HEK293 (cell line): ENCODE data around the gene PRPF19.

Experiments used
- CTCF ChIP-seq: fragments of 450-650 bp; formaldehyde crosslinking; IDR thresholded peaks from 2 replicates; pipeline ENCODE4 v1.5.1; 2016; ENCODE audit warnings: missing biosample characterization, missing genetic modification characterization
- GFI1B ChIP-seq: fragments of 450-650 bp; formaldehyde crosslinking; IDR thresholded peaks from 2 replicates; pipeline ENCODE4 v1.5.1; 2016; ENCODE audit warnings: missing biosample characterization, missing genetic modification characterization
- GLI4 ChIP-seq: fragments of 450-650 bp; formaldehyde crosslinking; IDR thresholded peaks from 2 replicates; pipeline ENCODE4 v1.5.1; 2016; ENCODE audit warnings: missing biosample characterization, missing genetic modification characterization
- KLF1 ChIP-seq: fragments of 450-650 bp; formaldehyde crosslinking; IDR thresholded peaks from 2 replicates; pipeline ENCODE4 v1.5.1; 2016; ENCODE audit warnings: missing biosample characterization, missing genetic modification characterization
- ZBTB7A ChIP-seq: fragments of 450-650 bp; formaldehyde crosslinking; IDR thresholded peaks from 2 replicates; pipeline ENCODE4 v1.5.1; 2016; ENCODE audit warnings: low read depth, missing biosample characterization, missing genetic modification characterization
- ZNF140 ChIP-seq: fragments of 450-650 bp; formaldehyde crosslinking; IDR thresholded peaks from 2 replicates; pipeline ENCODE4 v1.5.1; 2016; ENCODE audit warnings: missing biosample characterization, missing genetic modification characterization
- ZNF394 ChIP-seq: fragments of 450-650 bp; formaldehyde crosslinking; IDR thresholded peaks from 2 replicates; pipeline ENCODE4 v1.5.1; 2016; ENCODE audit warnings: missing biosample characterization, missing genetic modification characterization, mild to moderate bottlenecking, moderate library complexity, borderline replicate concordance
- ZNF398 ChIP-seq: fragments of 450-650 bp; formaldehyde crosslinking; IDR thresholded peaks from 2 replicates; pipeline ENCODE4 v1.5.1; 2017; ENCODE audit warnings: missing biosample characterization, missing genetic modification characterization
- ZNF561 ChIP-seq: fragments of 450-650 bp; IDR thresholded peaks from 2 replicates; pipeline ENCODE4 v1.5.1; 2018; ENCODE audit warnings: missing biosample characterization, missing genetic modification characterization, borderline replicate concordance
- ZNF768 ChIP-seq: fragments of 450-650 bp; formaldehyde crosslinking; IDR thresholded peaks from 2 replicates; pipeline ENCODE4 v1.5.1; 2018; ENCODE audit warnings: missing biosample characterization, mild to moderate bottlenecking, missing genetic modification characterization
- TF ChIP-seq, protein P1 (sequence below): fragments of 450-650 bp; formaldehyde crosslinking; conservative IDR thresholded peaks from 2 replicates; pipeline ENCODE4 v1.5.1; 2016; ENCODE audit warnings: low read depth, missing biosample characterization, missing genetic modification characterization

DNA sequence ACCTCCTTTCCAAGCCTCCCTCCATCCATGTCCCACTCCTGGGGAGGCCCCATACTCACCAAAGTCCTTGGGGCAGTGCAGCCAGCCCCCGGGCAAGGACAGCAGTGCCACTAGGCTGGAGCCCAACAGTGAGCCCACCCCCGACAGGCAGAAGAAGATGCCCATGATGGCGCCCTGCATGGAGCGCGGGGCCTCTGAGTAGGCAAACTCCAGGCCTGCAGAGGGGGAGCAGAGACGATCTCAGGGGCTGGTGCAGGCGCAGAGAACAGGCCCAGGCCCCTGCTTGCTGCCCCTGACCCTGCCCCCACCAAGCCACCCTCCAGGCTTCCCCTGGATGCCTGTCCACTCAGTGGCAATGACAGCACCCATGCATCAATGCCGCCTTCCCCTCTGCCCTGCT lies 31.4 kb upstream of the PRPF19 start:
- TF ChIP-seq ZNF561 (tag by site-specific recombination) (no peak), GFI1B (tag by site-specific recombination) (no peak), CTCF (tag by site-specific recombination) (no peak), GLI4 (tag by site-specific recombination) (no peak), ZNF398 (tag by site-specific recombination) (no peak), KLF1 (tag by site-specific recombination) (no peak), ZNF768 (tag by site-specific recombination) (no peak), ZBTB7A (no peak), ZNF140 (no peak), ZNF394 (tag by site-specific recombination) (no peak)
- TF ChIP-seq, protein P1, sequence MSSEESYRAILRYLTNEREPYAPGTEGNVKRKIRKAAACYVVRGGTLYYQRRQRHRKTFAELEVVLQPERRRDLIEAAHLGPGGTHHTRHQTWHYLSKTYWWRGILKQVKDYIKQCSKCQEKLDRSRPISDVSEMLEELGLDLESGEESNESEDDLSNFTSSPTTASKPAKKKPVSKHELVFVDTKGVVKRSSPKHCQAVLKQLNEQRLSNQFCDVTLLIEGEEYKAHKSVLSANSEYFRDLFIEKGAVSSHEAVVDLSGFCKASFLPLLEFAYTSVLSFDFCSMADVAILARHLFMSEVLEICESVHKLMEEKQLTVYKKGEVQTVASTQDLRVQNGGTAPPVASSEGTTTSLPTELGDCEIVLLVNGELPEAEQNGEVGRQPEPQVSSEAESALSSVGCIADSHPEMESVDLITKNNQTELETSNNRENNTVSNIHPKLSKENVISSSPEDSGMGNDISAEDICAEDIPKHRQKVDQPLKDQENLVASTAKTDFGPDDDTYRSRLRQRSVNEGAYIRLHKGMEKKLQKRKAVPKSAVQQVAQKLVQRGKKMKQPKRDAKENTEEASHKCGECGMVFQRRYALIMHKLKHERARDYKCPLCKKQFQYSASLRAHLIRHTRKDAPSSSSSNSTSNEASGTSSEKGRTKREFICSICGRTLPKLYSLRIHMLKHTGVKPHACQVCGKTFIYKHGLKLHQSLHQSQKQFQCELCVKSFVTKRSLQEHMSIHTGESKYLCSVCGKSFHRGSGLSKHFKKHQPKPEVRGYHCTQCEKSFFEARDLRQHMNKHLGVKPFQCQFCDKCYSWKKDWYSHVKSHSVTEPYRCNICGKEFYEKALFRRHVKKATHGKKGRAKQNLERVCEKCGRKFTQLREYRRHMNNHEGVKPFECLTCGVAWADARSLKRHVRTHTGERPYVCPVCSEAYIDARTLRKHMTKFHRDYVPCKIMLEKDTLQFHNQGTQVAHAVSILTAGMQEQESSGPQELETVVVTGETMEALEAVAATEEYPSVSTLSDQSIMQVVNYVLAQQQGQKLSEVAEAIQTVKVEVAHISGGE (tag by site-specific recombination), result no peak
